CD14-positive monocyte (primary cell): ENCODE measurements around the gene PANK2. TPM values are rescaled to one million over a fixed set of nuclear protein-coding genes. Genes with fewer than 3 reads are reported as not detected.
A peak's percentile ranks its signal among the peaks of the same experiment; 100 is the strongest.

Source experiments
- DNase-seq, 3 donors: peaks; one replicate each; pipeline ENCODE4 v3.0.0-alpha.2; 2011 to 2022
- H2AFZ ChIP-seq: 2 replicates; pipeline ENCODE4 v1.6.0; 2012; ENCODE audit warnings: mild to moderate bottlenecking, low read depth, low read length, inconsistent platforms; ENCODE audit not compliant: insufficient read depth, poor library complexity, severe bottlenecking
- H3K27ac ChIP-seq, 2 donors: 1 replicate in 1 of 2; 2 replicates in 1 of 2; pipeline ENCODE4 v1.5.1; 2012 to 2013; ENCODE audit warnings: low read length in 2 of 2, control low read depth in 1 of 2, inconsistent platforms in 1 of 2, low read depth in 1 of 2, mild to moderate bottlenecking in 1 of 2
- H3K27me3 ChIP-seq, 2 donors: one replicate each; pipeline versions ENCODE4 v1.6.0 to v1.6.1; 2011 to 2013; ENCODE audit warnings: low read length in 2 of 2; ENCODE audit not compliant: control insufficient read depth in 2 of 2, insufficient read depth in 2 of 2
- H3K36me3 ChIP-seq, 2 donors: replicated peaks in 1 of 2; 1 replicate in 1 of 2; 2 replicates in 1 of 2; pipeline versions ENCODE4 v1.5.1 to v1.6.1; 2012 to 2013; ENCODE audit warnings: low read length in 2 of 2, control low read depth in 1 of 2, inconsistent platforms in 1 of 2, mild to moderate bottlenecking in 1 of 2; ENCODE audit not compliant: insufficient read depth in 2 of 2, control insufficient read depth in 1 of 2
- H3K4me1 ChIP-seq, 2 donors: 1 replicate in 1 of 2; 2 replicates in 1 of 2; pipeline versions ENCODE4 v1.5.1 to v1.6.1; 2012 to 2013; ENCODE audit warnings: low read length in 2 of 2, control low read depth in 1 of 2, inconsistent platforms in 1 of 2, mild to moderate bottlenecking in 1 of 2, moderate library complexity in 1 of 2; ENCODE audit not compliant: insufficient read depth in 2 of 2, control insufficient read depth in 1 of 2
- H3K4me2 ChIP-seq: replicated peaks from 2 replicates; pipeline ENCODE3; 2012; ENCODE audit warnings: low read length, moderate library complexity, mild to moderate bottlenecking; ENCODE audit not compliant: poor library complexity, severe bottlenecking; ENCODE audit errors: extremely low read depth
- H3K4me3 ChIP-seq, 3 experiments: fragments of 200-600 bp in 1 of 3; sonication (generic) in 1 of 3; replicated peaks in 1 of 3; 1 replicate in 2 of 3; 2 replicates in 1 of 3; pipeline ENCODE4 v1.5.1; 2011 to 2013; ENCODE audit warnings: low read length in 3 of 3, mild to moderate bottlenecking in 3 of 3, control low read depth in 2 of 3, low read depth in 2 of 3, inconsistent platforms in 1 of 3, moderate library complexity in 1 of 3
- H3K79me2 ChIP-seq: 2 replicates; pipeline ENCODE4 v1.6.0; 2012; ENCODE audit warnings: mild to moderate bottlenecking, control low read depth, inconsistent platforms, low read length, moderate library complexity; ENCODE audit not compliant: insufficient read depth
- H3K9ac ChIP-seq: 2 replicates; pipeline ENCODE4 v1.6.0; 2017; ENCODE audit warnings: low read length, mild to moderate bottlenecking; ENCODE audit not compliant: insufficient read depth, poor library complexity, severe bottlenecking
- H3K9me3 ChIP-seq, 2 donors: replicated peaks in 1 of 2; 1 replicate in 1 of 2; 2 replicates in 1 of 2; pipeline versions ENCODE4 v1.5.1 to v1.6.1; 2012 to 2013; ENCODE audit warnings: low read length in 2 of 2, control low read depth in 1 of 2; ENCODE audit not compliant: control insufficient read depth in 1 of 2, insufficient read depth in 1 of 2
- H4K20me1 ChIP-seq: 2 replicates; pipeline ENCODE4 v1.6.0; 2012; ENCODE audit warnings: mild to moderate bottlenecking, low read length, control low read depth, moderate library complexity; ENCODE audit not compliant: insufficient read depth
- H3K27ac Mint-ChIP-seq, 7 donors: one replicate each; pipeline ENCODE4 v1.8.0; 2020; ENCODE audit warnings: mild to moderate bottlenecking in 7 of 7, mixed read lengths in 7 of 7, moderate library complexity in 6 of 7, inconsistent platforms in 2 of 7
- H3K27me3 Mint-ChIP-seq, 3 donors: one replicate each; pipeline ENCODE4 v1.8.0; 2021 to 2022; ENCODE audit warnings: low read depth in 3 of 3, mild to moderate bottlenecking in 3 of 3, mixed read lengths in 3 of 3, moderate library complexity in 3 of 3, inconsistent platforms in 1 of 3
- H3K36me3 Mint-ChIP-seq, 2 donors: one replicate each; pipeline ENCODE4 v1.8.0; 2020; ENCODE audit warnings: mixed read lengths in 2 of 2, inconsistent platforms in 1 of 2, mild to moderate bottlenecking in 1 of 2
- H3K4me1 Mint-ChIP-seq: one replicate; pipeline ENCODE4 v1.8.0; 2020; ENCODE audit warnings: mild to moderate bottlenecking, mixed read lengths
- H3K4me3 Mint-ChIP-seq, 2 donors: one replicate each; pipeline ENCODE4 v1.8.0; 2020; ENCODE audit warnings: mild to moderate bottlenecking in 2 of 2, mixed read lengths in 2 of 2, moderate library complexity in 1 of 2
- H3K9me3 Mint-ChIP-seq, 7 donors: one replicate each; pipeline ENCODE4 v1.8.0; 2020 to 2022; ENCODE audit warnings: mixed read lengths in 7 of 7, mild to moderate bottlenecking in 6 of 7, moderate library complexity in 6 of 7, inconsistent platforms in 2 of 7
- WGBS: methylation state at CpG from one replicate; pipeline ENCODE4 v1.1.5; 2013; ENCODE audit warnings: missing lambda C conversion rate; ENCODE audit not compliant: insufficient coverage; 5-methylcytosine and 5-hydroxymethylcytosine counted together
- intact Hi-C, 2 donors: fragments of 100-400 bp; cut with micrococcal nuclease; formaldehyde crosslinking; loops; one replicate each; pipeline versions ENCODE4 v1.15.0 to v1.15.1; 2023
- polyA plus RNA-seq, 3 donors: library from polyadenylated mRNA; depleted of rRNA in 1 of 3; unstranded in 2 of 3; stranded (reverse) in 1 of 3; fragments of 300-500 nt in 2 of 3; fragments of >200 nt in 1 of 3; fragmentation: Illumina TruSeq in 2 of 3; gene quantifications; 1 replicate in 2 of 3; 2 replicates in 1 of 3; pipeline ENCODE4 v1.2.3, GENCODE V29; 2012 to 2021
- TF ChIP-seq, protein P1 (sequence below): fragments of 200-600 bp; IDR thresholded peaks from one replicate; pipeline ENCODE4 v1.8.0; 2022; ENCODE audit warnings: antibody characterized with exemption, mild to moderate bottlenecking

PANK2 gene
- polyA plus RNA-seq, 3 donors: 36.8 to 65.7 (median 48.0) TPM

DNA sequence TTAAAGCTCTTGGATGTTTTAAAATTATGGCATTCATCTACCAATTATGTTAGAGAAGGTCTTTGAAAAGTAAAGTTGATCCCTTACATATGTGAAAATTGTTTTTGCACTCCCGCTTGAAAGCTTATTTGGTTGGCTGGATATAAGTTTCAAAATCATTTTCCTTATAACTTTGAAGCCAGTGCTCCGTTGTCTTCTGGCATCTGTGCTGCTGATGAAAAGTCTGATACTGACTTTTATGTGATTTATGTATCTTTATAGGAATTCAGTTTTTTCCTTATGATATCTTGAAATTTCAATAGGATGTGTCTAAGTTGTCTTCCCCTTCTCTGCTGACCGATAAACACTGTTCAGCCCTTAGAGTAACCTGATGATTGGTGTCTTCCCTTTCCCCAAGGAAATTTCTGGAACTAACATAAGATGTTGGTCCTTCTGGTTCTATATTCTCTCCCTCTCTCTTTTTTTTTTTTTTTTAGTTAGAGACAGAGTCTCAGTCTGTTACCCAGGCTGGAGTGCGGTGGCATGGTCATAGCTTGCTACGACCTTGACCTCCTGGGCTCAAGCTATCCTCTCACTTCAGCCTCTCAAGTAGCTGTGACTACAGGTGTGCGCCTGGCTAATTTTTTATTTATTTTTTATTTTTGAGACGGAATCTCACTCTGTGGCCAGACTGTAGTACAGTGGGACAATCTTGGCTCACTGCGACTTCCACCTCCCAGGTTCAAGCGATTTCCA, 12.7 kb downstream of the PANK2 start:
- WGBS: 80% methylated on average over 1 of the region's 9 CpGs

DNA sequence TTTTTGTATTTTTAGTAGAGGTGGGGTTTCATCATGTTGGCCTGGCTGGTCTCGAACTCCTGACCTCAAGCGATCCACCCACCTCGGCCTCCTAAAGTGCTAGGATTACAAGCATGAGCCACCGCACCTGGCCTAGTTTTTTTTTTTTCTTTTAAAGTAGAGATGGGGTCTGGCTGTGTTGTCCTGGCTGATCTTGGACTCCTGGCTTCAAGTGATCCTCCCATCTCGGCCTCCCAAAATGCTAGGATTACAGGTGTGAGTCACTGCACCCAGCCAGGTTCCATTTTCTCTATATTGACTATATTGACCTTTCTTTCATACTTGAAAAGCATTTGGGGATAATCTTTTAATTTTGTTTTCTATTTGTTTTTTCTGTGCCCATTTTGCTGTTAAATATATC, 13.3 kb downstream of the PANK2 start:
- no CpG with 5 or more reads among the region's 5 CpGs for WGBS
- peaks cover 6 to 10% of the 10 kb centered on the region in 2 donors for H3K36me3 Mint-ChIP-seq
- no peak overlapping the region for H2AFZ ChIP-seq
- peaks cover 90% of the 10 kb centered on the region for H4K20me1 ChIP-seq
- intact Hi-C loops: loop anchor here in 1 of 2 donors (5.0 kb wide), 1 partner anchor 185 kb away; no protein-coding TSS in a partner anchor
- H3K9me3 Mint-ChIP-seq: no peaks in the 10 kb centered on the region
- peaks cover 84% of the 10 kb centered on the region for H3K4me1 Mint-ChIP-seq
- DNase-seq: no peak
- H3K9me3 ChIP-seq: no peaks in the 10 kb centered on the region
- peak overlapping the region; percentile 80 to 96 (median 95) for H3K27ac Mint-ChIP-seq
- H3K36me3 ChIP-seq: peaks cover 0 to 2% of the 10 kb centered on the region in 2 donors
- H3K4me1 ChIP-seq: peaks cover 68 to 71% of the 10 kb centered on the region in 2 donors
- peaks cover 0 to 4% (median 0%) of the 10 kb centered on the region in 3 donors for H3K27me3 Mint-ChIP-seq
- H3K4me3 Mint-ChIP-seq: peak overlapping the region; percentile 74 to 87
- H3K27ac ChIP-seq: peak overlapping the region; percentile 75 to 83
- peak overlapping the region; percentile 71 for H3K4me2 ChIP-seq
- H3K4me3 ChIP-seq: peak overlapping the region; percentile 43 to 81 (median 74)
- no peak overlapping the region for H3K9ac ChIP-seq
- TF ChIP-seq, protein P1, sequence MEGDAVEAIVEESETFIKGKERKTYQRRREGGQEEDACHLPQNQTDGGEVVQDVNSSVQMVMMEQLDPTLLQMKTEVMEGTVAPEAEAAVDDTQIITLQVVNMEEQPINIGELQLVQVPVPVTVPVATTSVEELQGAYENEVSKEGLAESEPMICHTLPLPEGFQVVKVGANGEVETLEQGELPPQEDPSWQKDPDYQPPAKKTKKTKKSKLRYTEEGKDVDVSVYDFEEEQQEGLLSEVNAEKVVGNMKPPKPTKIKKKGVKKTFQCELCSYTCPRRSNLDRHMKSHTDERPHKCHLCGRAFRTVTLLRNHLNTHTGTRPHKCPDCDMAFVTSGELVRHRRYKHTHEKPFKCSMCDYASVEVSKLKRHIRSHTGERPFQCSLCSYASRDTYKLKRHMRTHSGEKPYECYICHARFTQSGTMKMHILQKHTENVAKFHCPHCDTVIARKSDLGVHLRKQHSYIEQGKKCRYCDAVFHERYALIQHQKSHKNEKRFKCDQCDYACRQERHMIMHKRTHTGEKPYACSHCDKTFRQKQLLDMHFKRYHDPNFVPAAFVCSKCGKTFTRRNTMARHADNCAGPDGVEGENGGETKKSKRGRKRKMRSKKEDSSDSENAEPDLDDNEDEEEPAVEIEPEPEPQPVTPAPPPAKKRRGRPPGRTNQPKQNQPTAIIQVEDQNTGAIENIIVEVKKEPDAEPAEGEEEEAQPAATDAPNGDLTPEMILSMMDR: no peak
- no peaks in the 10 kb centered on the region for H3K27me3 ChIP-seq
- peaks cover 100% of the 10 kb centered on the region for H3K79me2 ChIP-seq

More for the DNA sequence above, 12.7 kb downstream of the PANK2 start:
- intact Hi-C loops: loop anchor here in 1 of 2 donors (1.0 to 5.0 kb wide), 2 partner anchors 14 to 185 kb away; no protein-coding TSS in a partner anchor
- H3K36me3 ChIP-seq: peaks cover 3 to 6% of the 10 kb centered on the region in 2 donors
- H3K27me3 ChIP-seq: no peaks in the 10 kb centered on the region
- H3K9me3 ChIP-seq: no peaks in the 10 kb centered on the region
- H3K4me2 ChIP-seq: peak overlapping the region; percentile 71
- no peak for DNase-seq
- peaks cover 100% of the 10 kb centered on the region for H3K79me2 ChIP-seq
- H3K9ac ChIP-seq: peak overlapping the region; percentile 37
- peaks cover 90% of the 10 kb centered on the region for H4K20me1 ChIP-seq
- no peaks in the 10 kb centered on the region for H3K9me3 Mint-ChIP-seq
- H3K27ac Mint-ChIP-seq: peak overlapping the region; percentile 80 to 96 (median 95)
- H3K4me3 ChIP-seq: peak overlapping the region; percentile 43 to 81 (median 74)
- H3K4me1 Mint-ChIP-seq: peaks cover 87% of the 10 kb centered on the region
- H2AFZ ChIP-seq: no peak overlapping the region
- peaks cover 74 to 77% of the 10 kb centered on the region in 2 donors for H3K4me1 ChIP-seq
- H3K27ac ChIP-seq: peak overlapping the region; percentile 75 to 83
- TF ChIP-seq, protein P1: no peak
- H3K36me3 Mint-ChIP-seq: peaks cover 8 to 16% of the 10 kb centered on the region in 2 donors
- peak overlapping the region; percentile 74 to 87 for H3K4me3 Mint-ChIP-seq
- peaks cover 0 to 4% (median 0%) of the 10 kb centered on the region in 3 donors for H3K27me3 Mint-ChIP-seq
